Sciatic nerve (tissue), 2 donors: ENCODE data around the gene SLCO2A1. TPM values are rescaled to one million over a fixed set of nuclear protein-coding genes. Genes with fewer than 3 reads are reported as not detected.

Source experiments
- ATAC-seq: fragments of 200-7000 bp; cut with Tn5 transposase; one replicate; pipeline ENCODE4 v1.9.1; 2020; ENCODE audit warnings: mild to moderate bottlenecking, moderate library complexity
- DNase-seq: peaks from one replicate; pipeline ENCODE4 v3.0.0-alpha.2; 2020; ENCODE audit warnings: low spot score
- intact Hi-C: fragments of 100-400 bp; cut with DNase I; formaldehyde crosslinking; loops from one replicate; pipeline ENCODE4 v1.14.2; 2022
- total RNA-seq: library from RNA; stranded (reverse); fragmentation: NEBNext Ultra II Directional; extraction: Animal tissue kit (Norgen Biotek cat#: 25700); gene quantifications from one replicate; pipeline ENCODE4 v1.2.1, GENCODE V29; 2021
- donor health status: DM: no; HTN: no; CAD: no.
- donor health status: DM: no; HTN: no; CAD: no.

The SLCO2A1 gene
- total RNA-seq, 1 donor from 2014 or later = 34.1 TPM

- intact Hi-C loops = no loop called here
- ATAC-seq = no peak
- no peak for DNase-seq
Observed at GRCh38 chr3:133884887-133885711, 144.6 kb downstream of the SLCO2A1 start.

GRCh38 chr3:133884054-133884886, 145.5 kb downstream of the SLCO2A1 start:
- intact Hi-C loops = no loop called here
- DNase-seq (no peak), ATAC-seq (no peak)

GRCh38 chr3:133883641-133884040, 146.1 kb downstream of the SLCO2A1 start:
- ATAC-seq = no peak
- intact Hi-C loops = no loop called here
- DNase-seq = no peak

GRCh38 chr3:133882986-133883586, 146.6 kb downstream of the SLCO2A1 start:
- no peak for ATAC-seq
- intact Hi-C loops = no loop called here
- no peak for DNase-seq

GRCh38 chr3:133881939-133882825, 147.5 kb downstream of the SLCO2A1 start:
- intact Hi-C loops = no loop called here
- no peak for DNase-seq
- ATAC-seq = no peak

- ATAC-seq (no peak), DNase-seq (no peak)
- intact Hi-C loops = no loop called here
Observed at GRCh38 chr3:133881492-133881891, 148.2 kb downstream of the SLCO2A1 start.

- intact Hi-C loops = no loop called here
- DNase-seq (no peak), ATAC-seq (no peak)
Observed at GRCh38 chr3:133880886-133881455, 148.8 kb downstream of the SLCO2A1 start.

- ATAC-seq (no peak), DNase-seq (no peak)
- intact Hi-C loops = no loop called here
Observed at GRCh38 chr3:133880287-133880686, 149.4 kb downstream of the SLCO2A1 start.

GRCh38 chr3:133878518-133878917, 151.2 kb downstream of the SLCO2A1 start:
- no peak for DNase-seq
- no peak for ATAC-seq
- intact Hi-C loops = no loop called here

Other genes starting within 250 kb of the SLCO2A1 start
- gene SRPRB, start 224.1 kb downstream of the SLCO2A1 start, total RNA-seq = 27.8 TPM
- 9.5 TPM for gene RAB6B, start 134.0 kb downstream of the SLCO2A1 start, total RNA-seq
- gene RYK, start 220.9 kb upstream of the SLCO2A1 start, total RNA-seq = 60.9 TPM